OCI-LY7 (cell line): Measurements from ENCODE around the gene SERPINA4. TPM values are rescaled to one million over a fixed set of nuclear protein-coding genes. Genes with fewer than 3 reads are reported as not detected.

Experiments
- BruUV-seq: library from RNA; stranded (reverse); fragments of 400-500 nt; replicated peaks from 2 replicates; lab custom pipeline; 2021; lab: Mats Ljungman, UMichigan
- CTCF ChIA-PET: fragments of 300-600 bp; sonication (Branson Sonifier 250); formaldehyde crosslinking; loops from one replicate; lab custom pipeline; 2022; ENCODE audit warnings: antibody characterized with exemption; ENCODE audit not compliant: unreplicated experiment; lab: Charles Lee
- POLR2A ChIA-PET: fragments of 300-600 bp; sonication (Branson Sonifier 250); formaldehyde crosslinking; loops from one replicate; lab custom pipeline; 2022; ENCODE audit warnings: antibody characterized with exemption; lab: Charles Lee
- DNase-seq: peaks from one replicate; pipeline ENCODE4 v3.0.0-alpha.2; 2015; ENCODE audit warnings: low spot score
- H2AFZ ChIP-seq: fragments of 200-600 bp; sonication (generic), shearing (Covaris generic); 2 replicates; pipeline ENCODE4 v1.6.1; 2014; ENCODE audit warnings: mild to moderate bottlenecking, antibody characterized with exemption, low read length, moderate library complexity
- H3K27ac ChIP-seq: fragments of 200-600 bp; sonication (generic); 2 replicates; pipeline ENCODE4 v1.5.1; 2014; ENCODE audit warnings: mixed run types, low read depth, mild to moderate bottlenecking, moderate library complexity, low read length, inconsistent platforms; ENCODE audit not compliant: poor library complexity, severe bottlenecking
- H3K36me3 ChIP-seq: fragments of 200-600 bp; sonication (generic); 2 replicates; pipeline ENCODE4 v1.6.1; 2014; ENCODE audit warnings: mild to moderate bottlenecking, antibody characterized with exemption, low read length, moderate library complexity, mixed read lengths; ENCODE audit not compliant: insufficient read depth
- H3K4me1 ChIP-seq: fragments of 200-600 bp; sonication (generic); 2 replicates; pipeline ENCODE4 v1.5.1; 2014; ENCODE audit warnings: mild to moderate bottlenecking, low read length; ENCODE audit not compliant: insufficient read depth, poor library complexity, severe bottlenecking
- H3K4me2 ChIP-seq: fragments of 200-600 bp; sonication (generic); 2 replicates; pipeline ENCODE4 v1.6.1; 2014; ENCODE audit warnings: mild to moderate bottlenecking, low read length
- H3K4me3 ChIP-seq: fragments of 200-600 bp; sonication (generic); 2 replicates; pipeline ENCODE4 v1.5.1; 2014; ENCODE audit warnings: mild to moderate bottlenecking, low read depth, low read length; ENCODE audit not compliant: poor library complexity, severe bottlenecking
- H3K79me2 ChIP-seq: fragments of 200-600 bp; sonication (generic); 2 replicates; pipeline ENCODE4 v1.6.1; 2016; ENCODE audit warnings: low read depth, mild to moderate bottlenecking, low read length, moderate library complexity, mixed read lengths; ENCODE audit not compliant: insufficient read depth
- H3K9me2 ChIP-seq: fragments of 200-600 bp; sonication (generic); 2 replicates; pipeline ENCODE4 v1.6.1; 2016; ENCODE audit warnings: mild to moderate bottlenecking, low read length, mixed read lengths; ENCODE audit not compliant: insufficient read depth
- H3K9me3 ChIP-seq: fragments of 200-600 bp; sonication (generic); 2 replicates; pipeline ENCODE4 v1.6.1; 2014; ENCODE audit warnings: mild to moderate bottlenecking, mixed run types, low read length, mixed read lengths
- H4K20me1 ChIP-seq: fragments of 200-600 bp; sonication (generic); 2 replicates; pipeline ENCODE4 v1.6.1; 2014; ENCODE audit warnings: mild to moderate bottlenecking, antibody characterized with exemption, low read length, moderate library complexity, mixed read lengths; ENCODE audit not compliant: insufficient read depth
- EZH2phosphoT487 ChIP-seq: fragments of 200-600 bp; sonication (generic); IDR thresholded peaks from 2 replicates; pipeline ENCODE4 v1.6.1; 2018; ENCODE audit warnings: low read depth, borderline replicate concordance, mild to moderate bottlenecking, mixed run types, antibody characterized with exemption, low read length, moderate library complexity, mixed read lengths
- intact Hi-C: fragments of 100-400 bp; cut with micrococcal nuclease; formaldehyde crosslinking; loops from one replicate; pipeline ENCODE4 v1.10.0; 2022; ENCODE audit not compliant: unreplicated experiment
- total RNA-seq, 2 experiments: library from RNA; depleted of rRNA in 1 of 2; stranded (reverse); fragments of >200 nt in 1 of 2; shearing (Covaris generic) in 1 of 2; gene quantifications; 2 replicates each; pipeline ENCODE4 v1.2.3, GENCODE V29; 2014 to 2022
- TF ChIP-seq, protein P1 (sequence below): fragments of 200-600 bp; sonication (generic); conservative IDR thresholded peaks from 2 replicates; pipeline ENCODE4 v1.5.1; 2014; ENCODE audit warnings: mild to moderate bottlenecking, antibody characterized with exemption, low read length, moderate library complexity, mixed read lengths

Gene SERPINA4
- total RNA-seq, 2 experiments from 2014 or later, result not detected

DNA sequence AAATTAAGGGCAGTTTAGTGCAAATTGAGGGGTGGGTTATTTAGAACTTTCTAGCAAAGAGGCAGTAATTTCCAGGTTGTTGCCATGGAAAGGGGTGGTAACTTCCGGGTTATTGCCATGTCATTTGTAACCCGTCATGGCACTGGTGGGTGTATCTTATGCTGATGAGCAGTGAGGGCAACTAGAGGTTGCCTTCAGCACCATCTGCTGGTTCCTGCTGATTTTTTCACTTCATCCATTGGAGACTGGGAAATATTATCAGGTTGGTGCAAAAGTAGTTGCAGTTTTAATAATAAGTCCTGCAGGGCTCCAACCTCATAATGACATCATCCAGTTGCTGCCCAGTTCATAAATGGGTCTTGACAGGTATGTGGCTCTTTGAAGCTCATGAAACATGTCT, 24.4 kb upstream of the SERPINA4 start:
- H3K4me2 ChIP-seq, result no peak overlapping the region
- H3K27ac ChIP-seq, result no peak overlapping the region
- DNase-seq, result peak; percentile 37
- POLR2A ChIA-PET, result no interaction called here
- BruUV-seq, result no TSS peak
- H3K9me2 ChIP-seq, result no peaks in the 10 kb centered on the region
- peak overlapping the region; percentile 70 for H2AFZ ChIP-seq
- no peaks in the 10 kb centered on the region for H4K20me1 ChIP-seq
- H3K36me3 ChIP-seq, result no peaks in the 10 kb centered on the region
- CTCF ChIA-PET, result no interaction called here
- peaks cover 3% of the 10 kb centered on the region for H3K4me1 ChIP-seq
- TF ChIP-seq EZH2phosphoT487, result no peak
- TF ChIP-seq, protein P1, sequence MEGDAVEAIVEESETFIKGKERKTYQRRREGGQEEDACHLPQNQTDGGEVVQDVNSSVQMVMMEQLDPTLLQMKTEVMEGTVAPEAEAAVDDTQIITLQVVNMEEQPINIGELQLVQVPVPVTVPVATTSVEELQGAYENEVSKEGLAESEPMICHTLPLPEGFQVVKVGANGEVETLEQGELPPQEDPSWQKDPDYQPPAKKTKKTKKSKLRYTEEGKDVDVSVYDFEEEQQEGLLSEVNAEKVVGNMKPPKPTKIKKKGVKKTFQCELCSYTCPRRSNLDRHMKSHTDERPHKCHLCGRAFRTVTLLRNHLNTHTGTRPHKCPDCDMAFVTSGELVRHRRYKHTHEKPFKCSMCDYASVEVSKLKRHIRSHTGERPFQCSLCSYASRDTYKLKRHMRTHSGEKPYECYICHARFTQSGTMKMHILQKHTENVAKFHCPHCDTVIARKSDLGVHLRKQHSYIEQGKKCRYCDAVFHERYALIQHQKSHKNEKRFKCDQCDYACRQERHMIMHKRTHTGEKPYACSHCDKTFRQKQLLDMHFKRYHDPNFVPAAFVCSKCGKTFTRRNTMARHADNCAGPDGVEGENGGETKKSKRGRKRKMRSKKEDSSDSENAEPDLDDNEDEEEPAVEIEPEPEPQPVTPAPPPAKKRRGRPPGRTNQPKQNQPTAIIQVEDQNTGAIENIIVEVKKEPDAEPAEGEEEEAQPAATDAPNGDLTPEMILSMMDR, result peak; percentile 53
- intact Hi-C loops, result no loop called here
- H3K9me3 ChIP-seq, result no peaks in the 10 kb centered on the region
- H3K4me3 ChIP-seq, result no peak overlapping the region
- no peaks in the 10 kb centered on the region for H3K79me2 ChIP-seq

DNA sequence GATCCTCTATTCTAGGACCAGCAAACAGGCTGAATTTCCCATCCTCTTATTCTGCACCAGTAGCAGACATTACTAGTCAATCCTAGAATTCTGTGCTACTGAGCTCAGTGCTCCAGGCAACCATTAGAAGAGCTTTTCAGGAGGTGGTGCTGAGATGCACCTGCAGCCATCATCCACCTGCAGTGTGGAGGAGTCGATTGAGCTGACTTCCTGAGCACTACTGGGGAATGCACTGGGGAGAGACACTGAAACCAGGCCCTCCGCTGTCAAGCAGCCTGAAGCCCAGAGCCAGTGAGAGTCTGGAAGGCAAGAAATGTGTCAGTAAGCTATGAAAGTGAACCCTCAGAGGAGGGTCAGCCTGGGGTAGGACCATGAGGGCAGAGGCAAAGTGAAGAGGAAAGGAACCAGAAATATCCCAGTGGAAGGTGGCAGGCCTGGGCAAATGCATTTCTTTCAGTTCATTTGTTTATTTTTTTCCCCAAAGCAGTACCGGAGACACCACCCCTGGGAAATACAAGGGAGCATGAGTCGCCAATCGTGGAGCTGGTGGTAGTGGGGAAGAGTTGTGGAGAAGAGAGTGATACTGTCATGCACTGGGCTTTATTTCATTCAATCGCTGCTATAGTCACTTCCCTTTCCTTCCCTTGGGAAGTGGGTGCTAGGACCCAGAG, 23.0 kb upstream of the SERPINA4 start:
- H3K4me1 ChIP-seq, result no peaks in the 10 kb centered on the region
- intact Hi-C loops, result no loop called here
- no peak for TF ChIP-seq EZH2phosphoT487
- TF ChIP-seq, protein P1, result no peak
- no peaks in the 10 kb centered on the region for H3K79me2 ChIP-seq
- no TSS peak for BruUV-seq
- POLR2A ChIA-PET, result no interaction called here
- H4K20me1 ChIP-seq, result no peaks in the 10 kb centered on the region
- H3K4me2 ChIP-seq, result no peak overlapping the region
- no peaks in the 10 kb centered on the region for H3K36me3 ChIP-seq
- CTCF ChIA-PET, result interaction anchor here (0.5 kb wide), 1 partner anchor 52 kb away, joined by 3 read pairs; no protein-coding TSS in a partner anchor
- H3K9me3 ChIP-seq, result no peaks in the 10 kb centered on the region
- no peak overlapping the region for H3K27ac ChIP-seq
- H3K4me3 ChIP-seq, result no peak overlapping the region
- no peak overlapping the region for H2AFZ ChIP-seq
- no peaks in the 10 kb centered on the region for H3K9me2 ChIP-seq
- DNase-seq, result no peak

DNA sequence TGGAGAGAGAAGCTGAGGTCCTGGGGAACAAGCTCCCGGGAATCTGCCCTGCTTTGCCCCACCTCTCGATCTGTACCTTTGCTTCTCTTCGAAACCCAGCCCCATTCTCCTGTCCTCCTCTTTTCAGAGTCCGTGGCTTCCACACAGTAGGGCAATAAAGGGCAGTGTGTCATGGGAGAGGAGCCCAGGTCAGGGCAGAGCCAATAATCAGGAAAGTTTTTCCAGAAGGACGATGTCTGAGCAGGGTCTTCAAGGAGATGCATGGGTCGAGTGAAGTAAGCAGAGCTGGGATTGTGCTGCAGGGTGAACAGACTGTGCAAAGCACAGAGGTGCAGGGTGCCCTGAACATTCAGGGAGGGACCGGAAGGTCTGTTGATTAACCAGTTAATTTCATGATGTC, 22.1 kb upstream of the SERPINA4 start:
- H3K4me2 ChIP-seq, result no peak overlapping the region
- intact Hi-C loops, result no loop called here
- DNase-seq, result no peak
- no peak overlapping the region for H3K4me3 ChIP-seq
- H3K9me2 ChIP-seq, result no peaks in the 10 kb centered on the region
- H2AFZ ChIP-seq, result no peak overlapping the region
- no peaks in the 10 kb centered on the region for H3K79me2 ChIP-seq
- TF ChIP-seq, protein P1, result no peak
- no peak for TF ChIP-seq EZH2phosphoT487
- BruUV-seq, result no TSS peak
- no peaks in the 10 kb centered on the region for H4K20me1 ChIP-seq
- no peak overlapping the region for H3K27ac ChIP-seq
- ChIA-PET POLR2A (no interaction called here), CTCF (interaction anchor here (1.6 kb wide), 1 partner anchor 10 kb away, joined by 3 read pairs; no protein-coding TSS in a partner anchor)
- H3K9me3 ChIP-seq, result no peaks in the 10 kb centered on the region
- no peaks in the 10 kb centered on the region for H3K4me1 ChIP-seq
- H3K36me3 ChIP-seq, result no peaks in the 10 kb centered on the region
